Trophoblast cell (in vitro differentiated cells and primary cell): ENCODE results near the gene ACRBP.

Experiments
- DNase-seq, 2 donors: peaks; one replicate each; pipeline ENCODE4 v3.0.0-alpha.2; 2016
- H2AFZ ChIP-seq: 2 replicates; pipeline ENCODE4 v1.6.1; 2013; ENCODE audit warnings: low read length, moderate library complexity, mild to moderate bottlenecking; ENCODE audit not compliant: insufficient read depth, poor library complexity
- H2AK5ac ChIP-seq: 2 replicates; pipeline ENCODE4 v1.6.1; 2013; ENCODE audit warnings: mild to moderate bottlenecking, low read length
- H2BK120ac ChIP-seq: 2 replicates; pipeline ENCODE4 v1.6.1; 2013; ENCODE audit warnings: low read length, mild to moderate bottlenecking, moderate library complexity; ENCODE audit not compliant: insufficient read depth, poor library complexity
- H2BK12ac ChIP-seq: 2 replicates; pipeline ENCODE4 v1.6.1; 2013; ENCODE audit warnings: mild to moderate bottlenecking, low read length, moderate library complexity
- H2BK5ac ChIP-seq: 2 replicates; pipeline ENCODE4 v1.6.1; 2013; ENCODE audit warnings: low read length, low read depth, moderate library complexity, mild to moderate bottlenecking; ENCODE audit not compliant: poor library complexity
- H3K14ac ChIP-seq: 2 replicates; pipeline ENCODE4 v1.6.1; 2013; ENCODE audit warnings: mild to moderate bottlenecking, low read length
- H3K18ac ChIP-seq: 2 replicates; pipeline ENCODE4 v1.6.1; 2013; ENCODE audit warnings: mild to moderate bottlenecking, low read length
- H3K23ac ChIP-seq: 2 replicates; pipeline ENCODE4 v1.6.1; 2013; ENCODE audit warnings: low read length
- H3K27ac ChIP-seq: 2 replicates; pipeline ENCODE4 v1.5.1; 2013; ENCODE audit warnings: low read depth, mild to moderate bottlenecking, inconsistent platforms, low read length, moderate library complexity
- H3K27me3 ChIP-seq: 2 replicates; pipeline ENCODE4 v1.6.1; 2013; ENCODE audit warnings: inconsistent platforms, mild to moderate bottlenecking, low read length, moderate library complexity; ENCODE audit not compliant: insufficient read depth
- H3K36me3 ChIP-seq, 2 experiments: 1 replicate in 1 of 2; 2 replicates in 1 of 2; pipeline ENCODE4 v1.6.1; 2013; ENCODE audit warnings: low read length in 2 of 2, mild to moderate bottlenecking in 2 of 2, moderate library complexity in 1 of 2; ENCODE audit not compliant: insufficient read depth in 2 of 2, control insufficient read depth in 1 of 2
- H3K4ac ChIP-seq: 2 replicates; pipeline ENCODE4 v1.6.1; 2013; ENCODE audit warnings: low read depth, mild to moderate bottlenecking, low read length, moderate library complexity
- H3K4me1 ChIP-seq, 2 experiments: 1 replicate in 1 of 2; 2 replicates in 1 of 2; pipeline ENCODE4 v1.6.1; 2013; ENCODE audit warnings: low read length in 2 of 2, mild to moderate bottlenecking in 2 of 2, moderate library complexity in 1 of 2; ENCODE audit not compliant: insufficient read depth in 2 of 2, control insufficient read depth in 1 of 2
- H3K4me2 ChIP-seq: 2 replicates; pipeline ENCODE4 v1.6.1; 2013; ENCODE audit warnings: inconsistent platforms, mild to moderate bottlenecking, low read length, moderate library complexity
- H3K4me3 ChIP-seq: 2 replicates; pipeline ENCODE4 v1.5.1; 2013; ENCODE audit warnings: mild to moderate bottlenecking, low read depth, low read length, inconsistent platforms
- H3K79me1 ChIP-seq: one replicate; pipeline ENCODE4 v1.6.1; 2013; ENCODE audit warnings: low read length
- H3K79me2 ChIP-seq: 2 replicates; pipeline ENCODE4 v1.6.1; 2013; ENCODE audit warnings: low read length, mild to moderate bottlenecking; ENCODE audit not compliant: control insufficient read depth, insufficient read depth, poor library complexity
- H3K9ac ChIP-seq: 2 replicates; pipeline ENCODE4 v1.6.1; 2013; ENCODE audit warnings: mild to moderate bottlenecking, low read length
- H3K9me3 ChIP-seq: 2 replicates; pipeline ENCODE4 v1.6.1; 2013; ENCODE audit warnings: low read depth, mild to moderate bottlenecking, control low read depth, inconsistent platforms, low read length; ENCODE audit not compliant: insufficient read depth
- H4K12ac ChIP-seq: 2 replicates; pipeline ENCODE4 v1.6.1; 2013; ENCODE audit warnings: low read depth, mild to moderate bottlenecking, low read length, moderate library complexity
- H4K8ac ChIP-seq: 2 replicates; pipeline ENCODE4 v1.6.1; 2013; ENCODE audit warnings: low read depth, mild to moderate bottlenecking, low read length, moderate library complexity
- H4K91ac ChIP-seq: one replicate; pipeline ENCODE4 v1.6.1; 2013; ENCODE audit warnings: low read depth, mild to moderate bottlenecking, low read length, moderate library complexity
- WGBS: extraction: QIAGEN DNeasy Blood & Tissue Kit; methylation state at CpG from one replicate; pipeline ENCODE4 v1.1.7; 2013; ENCODE audit warnings: missing lambda C conversion rate; ENCODE audit not compliant: insufficient read length, insufficient coverage; ENCODE audit errors: extremely low coverage; 5-methylcytosine and 5-hydroxymethylcytosine counted together

The ACRBP gene

DNA sequence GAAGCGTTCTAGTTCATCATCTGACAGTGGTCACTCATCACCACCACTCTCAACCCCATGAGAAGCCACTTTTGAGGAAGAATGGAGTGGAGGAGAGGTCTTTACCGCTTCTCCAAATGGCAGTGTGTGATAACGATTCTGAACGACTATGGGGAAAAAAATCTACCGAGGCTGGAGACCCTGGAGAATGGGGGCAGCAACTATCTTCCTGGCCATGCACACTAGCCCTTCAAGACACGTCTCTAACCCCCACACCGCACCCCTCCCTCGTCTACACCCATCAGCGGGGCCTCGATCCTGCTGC, 15.3 kb upstream of the ACRBP start:
- Histone ChIP-seq H2AFZ (peak overlapping the region; percentile 86), H4K91ac (peak overlapping the region; percentile 73), H4K8ac (peak overlapping the region; percentile 97), H3K79me1 (peaks cover 5% of the 10 kb centered on the region), H3K4me3 (peak overlapping the region; percentile 85), H3K14ac (peak overlapping the region; percentile 62), H2BK5ac (no peak overlapping the region), H2BK120ac (peak overlapping the region; percentile 44), H3K9me3 (no peaks in the 10 kb centered on the region), H4K12ac (peak overlapping the region; percentile 92), H3K36me3 (peaks cover 7 to 11% of the 10 kb centered on the region in 2 experiments), H3K23ac (no peak overlapping the region), H2AK5ac (peak overlapping the region; percentile 63), H3K4me2 (peak overlapping the region; percentile 93), H3K4me1 (no peaks in the 10 kb centered on the region), H3K79me2 (peaks cover 3% of the 10 kb centered on the region), H3K4ac (peak overlapping the region; percentile 34), H2BK12ac (no peak overlapping the region), H3K9ac (peak overlapping the region; percentile 84), H3K18ac (peak overlapping the region; percentile 57), H3K27ac (no peak overlapping the region), H3K27me3 (no peaks in the 10 kb centered on the region)
- no CpG with 5 or more reads among the region's 10 CpGs for WGBS
- no peak for DNase-seq

DNA sequence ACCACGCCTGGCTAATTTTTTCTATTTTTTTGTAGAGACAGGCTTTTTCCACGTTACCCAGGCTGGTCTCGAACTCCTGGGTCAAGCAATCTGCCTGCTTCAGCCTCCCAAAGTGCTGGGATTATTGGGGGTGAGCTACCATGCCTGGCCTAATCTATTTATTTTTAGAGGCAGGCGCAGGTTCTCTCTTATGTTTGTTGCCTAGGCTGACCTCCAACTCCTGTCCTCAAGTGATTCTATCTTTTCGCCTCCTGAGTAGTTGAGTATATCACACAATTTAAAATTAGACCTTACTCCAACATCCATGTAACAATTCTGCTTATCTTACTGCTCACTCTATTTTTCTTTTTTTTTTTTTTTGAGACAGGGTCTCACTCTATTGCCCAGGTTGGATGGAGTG, 6.8 kb upstream of the ACRBP start:
- H3K4me2 ChIP-seq: no peak overlapping the region
- no peaks in the 10 kb centered on the region for H3K79me2 ChIP-seq
- H3K4me3 ChIP-seq: no peak overlapping the region
- no peak overlapping the region for H2BK120ac ChIP-seq
- peaks cover 31 to 47% of the 10 kb centered on the region in 2 experiments for H3K36me3 ChIP-seq
- no peaks in the 10 kb centered on the region for H3K4me1 ChIP-seq
- no peak overlapping the region for H3K9ac ChIP-seq
- no peaks in the 10 kb centered on the region for H3K79me1 ChIP-seq
- H3K18ac ChIP-seq: no peak overlapping the region
- H3K27ac ChIP-seq: no peak overlapping the region
- no peak overlapping the region for H3K23ac ChIP-seq
- H2BK12ac ChIP-seq: no peak overlapping the region
- H4K91ac ChIP-seq: no peak overlapping the region
- WGBS: no CpG with 5 or more reads among the region's 5 CpGs
- no peak overlapping the region for H3K14ac ChIP-seq
- no peak overlapping the region for H2AFZ ChIP-seq
- no peak overlapping the region for H3K4ac ChIP-seq
- no peak for DNase-seq
- H4K12ac ChIP-seq: no peak overlapping the region
- no peaks in the 10 kb centered on the region for H3K27me3 ChIP-seq
- H4K8ac ChIP-seq: no peak overlapping the region
- H2BK5ac ChIP-seq: no peak overlapping the region
- H2AK5ac ChIP-seq: no peak overlapping the region
- H3K9me3 ChIP-seq: no peaks in the 10 kb centered on the region

DNA sequence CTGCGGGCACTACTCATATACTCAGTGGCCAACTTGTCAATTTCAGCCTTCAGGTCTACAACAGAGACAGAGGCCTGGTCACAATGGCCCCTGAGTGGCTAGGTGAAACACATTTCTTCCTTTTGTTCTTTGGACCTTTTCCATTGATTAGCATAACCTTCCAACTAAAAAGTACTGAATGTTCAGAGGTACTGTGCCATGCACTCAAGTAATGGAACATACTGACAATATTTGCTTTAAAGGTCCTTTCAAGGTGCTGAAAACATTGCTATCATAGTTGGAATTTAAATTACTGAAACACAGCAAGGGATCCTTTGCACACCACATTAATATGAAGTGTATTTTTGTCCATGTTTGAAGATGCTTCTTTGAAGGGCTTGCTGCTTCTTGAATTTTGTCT, 6.1 kb upstream of the ACRBP start:
- Histone ChIP-seq H3K9ac (no peak overlapping the region), H2AK5ac (no peak overlapping the region), H2BK5ac (no peak overlapping the region), H3K4me1 (no peaks in the 10 kb centered on the region), H4K91ac (no peak overlapping the region), H4K8ac (no peak overlapping the region), H3K18ac (no peak overlapping the region), H3K14ac (no peak overlapping the region), H3K9me3 (no peaks in the 10 kb centered on the region), H2BK120ac (no peak overlapping the region), H3K79me2 (no peaks in the 10 kb centered on the region), H3K4me2 (no peak overlapping the region), H3K27ac (no peak overlapping the region), H3K4me3 (no peak overlapping the region), H2BK12ac (no peak overlapping the region), H3K36me3 (peaks cover 31 to 49% of the 10 kb centered on the region in 2 experiments), H3K4ac (no peak overlapping the region), H3K27me3 (no peaks in the 10 kb centered on the region), H3K79me1 (no peaks in the 10 kb centered on the region), H4K12ac (no peak overlapping the region), H3K23ac (no peak overlapping the region), H2AFZ (no peak overlapping the region)
- WGBS: no CpG with 5 or more reads among the region's 1 CpG
- DNase-seq: no peak

DNA sequence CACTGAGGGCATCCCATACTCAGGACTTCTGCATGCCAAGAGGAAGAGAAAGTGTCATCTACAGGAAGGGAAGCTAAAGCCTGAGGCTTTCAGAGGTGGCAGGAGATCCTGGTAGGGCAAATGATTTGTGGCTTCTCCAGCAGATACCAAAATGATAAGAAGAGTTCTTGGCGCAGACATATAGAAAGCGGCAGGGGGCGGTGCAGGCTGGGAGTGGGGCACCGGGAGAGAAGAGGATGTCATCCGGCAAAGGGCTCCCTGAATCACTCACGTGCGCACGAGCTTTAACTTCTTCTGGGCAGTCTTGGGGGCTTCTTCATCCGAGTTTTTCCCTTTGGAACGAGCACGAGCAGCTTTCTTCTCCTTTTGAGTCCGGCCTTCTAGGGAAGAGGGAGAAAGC, 5.2 kb upstream of the ACRBP start:
- H3K14ac ChIP-seq: no peak overlapping the region
- H4K12ac ChIP-seq: no peak overlapping the region
- H2AK5ac ChIP-seq: no peak overlapping the region
- H3K4me1 ChIP-seq: no peaks in the 10 kb centered on the region
- no peak overlapping the region for H2BK12ac ChIP-seq
- H3K23ac ChIP-seq: no peak overlapping the region
- H3K4me3 ChIP-seq: no peak overlapping the region
- H3K18ac ChIP-seq: no peak overlapping the region
- H3K27me3 ChIP-seq: no peaks in the 10 kb centered on the region
- no peak overlapping the region for H3K4ac ChIP-seq
- peaks cover 34 to 49% of the 10 kb centered on the region in 2 experiments for H3K36me3 ChIP-seq
- no CpG with 5 or more reads among the region's 12 CpGs for WGBS
- H3K79me2 ChIP-seq: no peaks in the 10 kb centered on the region
- no peak overlapping the region for H4K8ac ChIP-seq
- H3K9ac ChIP-seq: no peak overlapping the region
- H4K91ac ChIP-seq: no peak overlapping the region
- no peak for DNase-seq
- H3K4me2 ChIP-seq: no peak overlapping the region
- no peak overlapping the region for H2BK120ac ChIP-seq
- H2AFZ ChIP-seq: no peak overlapping the region
- no peaks in the 10 kb centered on the region for H3K79me1 ChIP-seq
- H3K9me3 ChIP-seq: no peaks in the 10 kb centered on the region
- no peak overlapping the region for H3K27ac ChIP-seq
- H2BK5ac ChIP-seq: no peak overlapping the region
